HG03521 (cell line): ENCODE measurements around the gene IQGAP2.
"Not testable (repeated sequence)": the region's sequence is repeated elsewhere in the genome, so short reads cannot be mapped to it uniquely, and the experiment has no call there.

Experiments used
- ATAC-seq: cut with Tn5 transposase; IDR thresholded peaks from one replicate; pipeline ENCODE4 v1.9.1; 2021; ENCODE audit warnings: mild to moderate bottlenecking, moderate library complexity; ENCODE audit not compliant: unreplicated experiment

Gene IQGAP2

DNA sequence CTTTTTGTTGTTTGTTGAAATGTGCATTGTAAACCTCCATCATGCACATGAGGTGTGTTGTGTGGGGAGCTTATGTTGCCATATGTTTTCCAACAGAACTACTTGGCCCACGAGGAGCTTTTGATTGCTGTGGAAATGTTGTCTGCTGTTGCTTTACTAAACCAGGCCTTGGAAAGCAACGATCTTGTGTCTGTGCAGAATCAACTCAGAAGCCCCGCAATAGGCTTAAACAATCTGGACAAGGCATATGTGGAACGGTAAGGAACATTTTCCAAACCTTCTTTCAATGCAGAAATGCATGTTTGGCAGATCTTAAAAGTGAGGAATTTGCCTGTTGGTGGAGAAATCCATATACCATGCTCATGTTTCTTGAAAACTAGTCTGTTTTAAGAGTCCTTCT is 197.6 kb downstream of the IQGAP2 start:
- ATAC-seq, result no peak

DNA sequence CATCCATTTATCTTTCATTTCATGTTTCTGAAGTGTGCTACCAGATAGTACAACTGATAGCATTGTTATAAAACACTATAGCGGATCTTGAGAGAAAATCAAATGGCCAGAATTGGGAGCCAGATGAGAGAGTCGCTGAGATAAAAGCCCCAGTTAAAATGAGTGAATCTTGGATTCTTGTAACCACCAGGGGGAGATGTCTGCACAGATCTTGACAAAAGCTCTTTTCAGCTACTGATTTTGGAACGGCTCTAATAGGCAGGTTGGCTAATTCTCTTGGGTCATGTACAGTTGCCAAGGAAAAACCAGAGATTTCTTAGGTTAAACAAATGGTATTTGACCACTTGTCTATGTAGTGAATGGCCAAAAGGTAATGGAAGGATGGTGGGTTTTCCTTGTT is 198.4 kb downstream of the IQGAP2 start:
- no peak for ATAC-seq

DNA sequence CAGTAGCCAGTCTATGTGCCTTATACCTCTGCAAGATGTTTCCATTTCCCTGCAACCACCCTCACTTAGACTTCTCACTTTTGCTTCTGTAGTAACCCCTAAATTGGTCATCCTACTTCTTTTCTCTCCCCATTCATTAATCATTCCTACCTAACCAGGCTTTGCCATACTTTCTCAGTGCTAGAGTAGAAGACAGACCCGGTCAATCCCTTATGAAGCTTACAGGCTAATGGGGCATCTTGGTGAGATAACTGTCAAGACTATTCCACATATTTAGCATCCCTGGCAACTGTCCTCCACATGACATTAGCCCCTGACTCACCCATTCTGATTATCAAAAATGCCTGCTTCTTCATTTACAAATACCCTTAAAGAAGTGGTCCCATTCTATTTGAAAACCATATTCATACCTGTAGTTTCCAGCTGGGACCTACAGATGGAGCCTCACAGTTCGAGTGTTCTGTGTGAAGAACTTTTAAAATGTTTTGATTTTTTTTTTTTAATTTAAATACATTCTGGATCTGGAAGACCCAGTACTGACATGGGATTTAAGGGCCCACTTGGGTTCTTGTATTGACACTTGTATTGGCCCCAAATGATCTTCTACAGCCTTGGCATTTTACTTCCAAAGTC is 199.1 kb downstream of the IQGAP2 start:
- no peak for ATAC-seq

DNA sequence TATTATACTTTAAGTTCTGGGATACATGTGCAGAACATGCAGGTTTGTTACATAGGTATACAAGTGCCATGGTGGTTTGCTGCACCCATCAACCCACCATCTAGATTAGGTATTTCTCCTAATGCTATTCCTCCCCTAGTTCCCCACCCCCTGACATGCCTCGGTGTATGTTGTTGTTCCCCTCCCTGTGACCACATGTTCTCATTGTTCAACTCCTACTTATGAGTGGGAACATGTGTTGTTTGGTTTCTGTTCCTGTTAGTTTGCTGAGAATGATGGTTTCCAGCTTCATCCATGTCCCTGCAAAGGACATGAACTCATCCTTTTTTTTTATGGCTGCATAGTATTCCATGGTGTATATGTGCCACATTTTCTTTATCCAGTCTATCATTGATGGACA is 200.9 kb downstream of the IQGAP2 start:
- not testable (repeated sequence) for ATAC-seq

DNA sequence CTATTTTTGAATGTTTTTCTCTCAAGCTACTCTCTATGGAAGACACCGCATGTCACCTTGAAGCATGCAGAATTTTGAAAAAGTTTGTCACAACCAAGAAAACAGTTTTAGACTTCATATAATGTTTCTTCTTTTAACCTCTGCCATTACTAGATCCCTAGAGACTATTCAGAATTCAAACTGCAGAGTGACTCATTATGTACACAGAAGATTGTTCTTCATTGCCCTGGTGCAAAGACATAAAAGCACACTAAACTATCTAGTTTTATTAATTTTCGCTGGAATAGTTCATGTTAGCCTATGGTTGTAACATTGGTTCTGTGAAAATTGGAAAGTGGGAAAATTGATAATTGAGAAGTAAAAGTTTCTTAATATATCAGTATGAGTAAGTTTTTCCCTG is 201.8 kb downstream of the IQGAP2 start:
- ATAC-seq, result no peak

DNA sequence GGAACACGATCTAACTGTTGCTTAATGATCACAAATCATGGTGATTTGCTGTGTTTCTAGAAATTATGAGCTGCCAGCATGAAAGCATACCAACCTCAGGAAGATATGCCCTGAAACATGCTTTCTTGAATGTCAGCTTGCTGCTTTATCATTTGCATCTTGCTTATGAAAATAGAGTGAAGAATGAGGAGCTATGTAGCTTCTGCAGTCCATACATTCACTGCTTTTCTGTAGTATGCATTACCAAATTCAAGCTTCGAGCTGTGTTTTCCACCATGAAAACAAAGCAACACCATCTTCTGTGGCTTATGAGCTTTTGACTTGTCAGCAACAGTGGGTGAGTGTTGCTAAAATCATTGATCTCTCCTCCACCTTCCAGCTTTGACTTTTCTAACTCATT is 203.6 kb downstream of the IQGAP2 start:
- no peak for ATAC-seq

DNA sequence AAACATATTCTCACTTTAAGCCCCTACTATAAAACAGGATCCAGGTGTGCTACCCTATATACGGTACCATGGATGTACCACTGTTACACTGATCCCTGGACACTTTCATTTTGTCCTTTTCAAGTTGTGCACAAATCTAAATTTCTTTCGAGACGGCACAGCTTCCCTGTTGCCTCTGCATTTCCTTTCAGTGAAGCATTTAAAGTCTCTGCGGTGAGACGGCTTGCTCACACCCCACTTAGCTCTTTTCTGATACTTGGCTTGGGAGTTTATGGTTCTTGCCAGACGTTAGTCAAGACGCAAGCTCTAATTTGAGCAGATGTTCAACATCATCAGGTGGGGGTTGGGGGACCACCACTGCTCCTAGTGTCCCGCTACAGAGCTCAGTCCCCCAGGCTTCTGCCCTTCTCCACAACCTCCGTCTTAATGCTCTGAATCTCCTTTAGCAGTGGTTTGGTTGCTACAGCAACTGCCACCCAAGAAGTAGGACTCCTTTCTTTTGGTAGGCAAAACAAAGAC is 204.3 kb downstream of the IQGAP2 start:
- ATAC-seq, result no peak

DNA sequence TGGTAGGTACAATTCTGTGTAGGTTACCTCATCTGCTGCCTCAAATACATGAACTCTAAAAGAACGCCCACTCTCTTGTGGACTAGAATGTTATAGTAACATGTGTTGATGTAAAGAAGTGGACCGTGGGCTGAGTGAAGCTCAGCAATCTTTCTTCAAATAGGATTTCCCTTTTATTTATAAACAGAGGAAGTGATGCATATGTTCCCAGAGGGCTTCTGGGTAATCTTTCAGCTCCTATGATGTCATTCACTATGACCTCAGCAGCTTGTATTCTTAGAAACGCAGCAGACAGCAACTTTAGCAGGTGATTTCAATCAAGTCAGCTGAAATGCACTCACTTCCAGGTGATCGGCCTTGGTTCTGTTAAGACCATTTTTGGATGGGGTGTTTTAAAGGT is 205.7 kb downstream of the IQGAP2 start:
- no peak for ATAC-seq

DNA sequence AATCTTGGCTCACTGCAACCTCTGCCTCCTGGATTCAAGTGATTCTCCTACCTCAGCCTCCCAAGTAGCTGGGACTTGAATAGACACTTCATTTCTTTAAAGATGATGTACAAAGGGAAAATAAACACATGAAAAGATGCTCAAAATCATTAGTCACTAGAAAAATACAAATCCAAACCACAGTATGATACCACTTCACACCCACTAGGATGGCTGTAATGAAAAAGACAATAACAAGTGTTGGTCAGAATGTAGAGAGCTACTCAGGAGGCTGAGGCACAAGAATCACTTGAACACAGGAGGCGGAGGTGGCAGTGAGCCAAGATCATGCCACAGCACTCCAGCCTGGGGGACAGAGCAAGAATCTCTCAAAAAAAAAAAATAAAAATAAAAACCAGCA is 207.1 kb downstream of the IQGAP2 start:
- no peak for ATAC-seq

DNA sequence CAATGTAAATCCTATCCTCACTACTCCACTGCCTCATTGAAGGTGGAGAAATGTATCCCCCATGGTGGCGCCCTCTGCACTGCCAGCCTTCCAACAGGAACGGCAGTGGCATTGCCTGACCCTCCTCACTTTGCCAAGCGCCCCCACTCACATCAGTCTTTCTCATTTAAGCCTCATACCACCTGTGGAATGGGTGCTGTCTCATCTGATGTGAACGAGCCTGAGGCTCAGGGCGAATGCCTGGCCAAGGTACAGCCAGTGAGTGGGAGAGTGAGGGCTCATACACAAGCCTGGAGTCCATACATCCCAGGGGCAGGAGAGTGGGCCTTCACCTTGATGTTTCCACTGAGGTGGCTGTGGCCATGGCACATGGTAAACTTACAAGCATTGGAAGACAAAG is 209.9 kb downstream of the IQGAP2 start:
- no peak for ATAC-seq

DNA sequence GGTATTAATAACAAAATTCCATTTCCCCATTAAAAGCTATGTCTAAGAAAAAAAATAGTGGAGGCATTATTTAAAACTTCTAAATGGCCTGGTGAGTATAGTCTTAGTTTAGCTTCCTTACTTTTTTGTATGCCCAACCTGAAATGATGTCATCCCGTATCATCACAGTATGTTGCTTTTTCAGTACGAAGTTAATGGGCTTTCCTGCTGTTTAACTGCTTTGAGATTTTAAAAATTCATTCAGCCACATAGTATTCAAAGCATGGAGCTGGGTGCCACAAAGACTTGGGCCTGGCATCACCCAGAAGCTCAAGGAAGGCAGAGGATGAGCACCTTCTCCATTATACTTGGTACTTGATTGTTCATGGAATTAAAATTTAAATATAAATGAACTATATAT is 212.7 kb downstream of the IQGAP2 start:
- no peak for ATAC-seq

DNA sequence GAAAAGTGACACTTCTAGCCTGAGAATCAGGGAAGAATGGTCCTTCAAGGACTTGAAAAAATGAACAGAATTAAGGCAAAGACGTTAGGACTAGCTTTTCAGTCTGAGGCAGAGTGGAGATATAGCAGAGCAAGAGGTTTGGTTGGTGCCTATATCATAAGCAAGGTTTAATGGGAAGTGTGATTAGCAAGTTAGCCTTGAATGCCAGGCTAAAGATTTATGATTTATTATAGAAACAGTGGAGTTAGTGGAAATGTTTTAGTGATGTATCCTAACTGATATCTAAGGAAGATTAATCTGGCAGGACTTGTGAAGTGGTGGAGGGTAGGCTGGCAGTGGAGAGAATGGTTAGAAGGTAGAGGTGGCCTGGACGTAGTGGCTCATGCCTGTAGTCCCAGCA is 213.1 kb downstream of the IQGAP2 start:
- no peak for ATAC-seq

DNA sequence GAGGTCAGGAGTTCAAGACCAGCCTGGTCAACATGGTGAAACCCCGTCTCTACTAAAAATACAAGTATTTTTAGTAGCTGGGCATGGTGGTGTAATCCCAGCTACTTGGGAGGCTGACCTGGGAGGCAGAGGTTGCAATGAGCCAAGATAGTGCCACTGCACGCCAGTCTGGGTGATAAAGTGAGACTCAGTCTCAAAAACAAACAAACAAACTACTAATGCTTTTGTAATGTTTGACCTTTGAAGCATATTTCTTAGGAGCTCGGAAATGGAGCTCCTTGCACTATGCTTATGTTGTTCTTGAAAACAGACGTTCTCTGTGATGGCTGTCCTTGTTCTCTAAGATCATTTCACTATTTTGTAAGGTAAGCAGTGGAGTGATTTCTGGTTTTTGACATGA is 214.1 kb downstream of the IQGAP2 start:
- ATAC-seq, result no peak

DNA sequence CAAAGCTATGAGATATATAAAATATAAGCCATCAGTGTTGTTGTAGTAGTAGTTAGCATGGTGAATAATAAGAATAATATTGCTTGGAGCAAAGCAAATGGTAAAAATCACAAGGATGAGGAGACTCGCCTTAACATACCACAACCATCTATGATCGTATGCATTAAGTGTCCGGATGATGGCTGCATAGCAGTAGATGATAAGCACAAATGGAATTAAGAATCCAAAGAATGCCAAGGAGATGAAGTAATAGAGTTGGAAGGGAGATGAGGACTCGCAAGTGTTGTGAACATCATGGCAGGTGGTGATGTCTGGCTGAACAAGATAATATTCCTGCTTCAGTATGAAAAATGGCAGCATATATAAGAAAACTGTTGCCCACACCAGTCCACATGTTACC is 214.6 kb downstream of the IQGAP2 start:
- ATAC-seq, result no peak

DNA sequence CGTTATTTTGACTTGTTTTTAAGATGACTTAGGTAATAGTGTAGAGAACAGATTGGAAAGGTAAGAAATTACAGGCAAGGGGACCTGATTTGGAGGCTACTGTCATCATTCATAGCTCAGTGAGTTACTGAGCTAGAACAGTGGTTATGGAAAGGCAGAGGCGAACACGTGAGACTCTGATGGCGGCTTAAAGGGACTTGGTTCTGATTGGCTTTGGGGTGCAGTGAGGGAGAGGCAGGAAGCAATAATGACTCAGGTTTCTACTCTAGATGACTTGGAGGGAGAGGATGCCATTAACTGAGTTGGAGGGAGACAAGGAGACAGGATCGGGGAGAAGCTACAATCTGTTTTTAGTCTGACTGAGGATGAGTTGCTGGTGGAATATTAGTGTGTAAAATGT is 217.1 kb downstream of the IQGAP2 start:
- ATAC-seq, result no peak

DNA sequence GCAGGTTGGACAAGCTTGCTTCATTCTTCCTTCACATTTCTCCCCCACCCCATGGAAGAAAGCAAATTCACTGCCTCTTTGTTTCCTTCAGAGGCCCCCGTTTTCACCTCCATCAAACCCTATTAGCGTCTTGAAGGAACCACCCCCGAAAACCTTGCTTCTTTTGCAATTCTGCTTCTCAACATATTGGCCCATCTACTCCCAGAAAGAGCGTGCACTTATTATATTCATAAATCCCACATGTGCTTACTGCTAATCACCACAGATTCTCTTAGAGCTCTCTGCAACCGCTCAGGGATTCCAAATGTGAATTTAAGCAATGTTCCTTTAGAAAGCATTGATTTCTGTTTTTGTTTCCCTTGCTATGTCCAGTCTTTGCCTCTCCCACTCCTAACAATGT is 219.0 kb downstream of the IQGAP2 start:
- no peak for ATAC-seq

DNA sequence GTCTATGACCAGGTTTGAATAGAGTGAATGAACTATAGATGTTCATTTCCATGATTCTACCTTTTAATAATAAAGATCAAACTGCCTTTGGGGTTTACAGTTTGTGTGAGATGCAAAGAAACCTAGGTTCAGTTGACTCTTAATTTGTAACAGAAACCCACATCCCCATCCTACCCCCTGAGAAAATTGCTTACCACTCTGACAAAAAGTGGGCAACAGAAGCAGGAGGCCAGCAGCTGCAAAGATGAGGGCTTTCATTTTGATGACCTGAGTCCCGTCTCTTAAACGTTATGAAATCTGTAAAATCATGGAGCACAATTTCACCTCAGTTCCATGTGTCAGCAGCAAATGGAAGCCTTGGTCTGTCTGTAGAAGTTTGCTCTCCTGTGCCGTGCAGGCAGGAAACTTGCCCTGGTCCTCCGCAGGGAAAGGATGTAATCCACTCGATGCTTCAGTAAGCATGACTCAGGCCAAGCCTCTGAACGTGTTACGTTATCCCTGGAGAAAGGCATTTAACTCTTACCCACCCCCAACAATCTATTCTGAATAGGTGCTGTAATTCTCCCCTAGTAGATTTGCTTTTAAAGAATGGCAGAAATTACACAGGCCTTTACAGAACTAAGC is 220.0 kb downstream of the IQGAP2 start, which contains the start of gene F2RL2:
Gene F2RL2, minus strand, starts transcription at position 431 of the 624 bp plus-strand sequence. Its CDS starts 173 bp downstream, at position 258.
- ATAC-seq, result no peak

DNA sequence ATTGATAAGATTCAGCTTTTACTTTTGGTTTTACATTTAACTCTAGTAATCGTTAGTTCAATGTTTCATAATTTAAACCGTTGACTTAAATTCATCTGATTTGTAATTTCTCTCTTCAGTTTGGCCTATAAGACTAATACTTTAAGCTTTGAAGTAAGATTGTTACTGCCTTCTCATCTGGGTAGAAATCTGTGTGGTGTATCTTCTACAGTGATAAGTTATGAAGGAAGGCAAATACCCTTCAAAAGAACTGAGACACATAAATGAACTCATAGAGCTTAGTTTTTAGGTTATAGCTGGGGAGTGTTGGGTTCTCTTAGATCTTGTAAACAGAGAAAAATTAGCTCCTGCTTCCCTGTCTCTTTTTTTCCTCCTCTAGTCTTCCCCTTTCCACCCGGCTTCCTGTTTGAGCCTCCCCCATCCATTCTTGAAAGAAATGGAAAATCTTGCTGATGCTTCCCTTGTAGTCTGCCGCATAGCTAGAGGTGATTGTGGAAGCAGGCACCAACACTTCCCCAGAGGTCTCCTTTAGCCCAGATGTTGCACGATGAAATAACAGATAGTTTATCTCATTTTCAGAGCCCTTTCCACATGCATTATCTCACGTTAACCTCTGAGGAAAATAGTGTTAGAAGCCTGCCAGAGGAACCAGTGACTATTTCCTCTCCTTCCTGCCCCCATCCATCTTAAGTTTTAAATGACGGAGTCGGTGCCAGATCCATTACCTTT is 222.2 kb downstream of the IQGAP2 start:
- ATAC-seq, result no peak

DNA sequence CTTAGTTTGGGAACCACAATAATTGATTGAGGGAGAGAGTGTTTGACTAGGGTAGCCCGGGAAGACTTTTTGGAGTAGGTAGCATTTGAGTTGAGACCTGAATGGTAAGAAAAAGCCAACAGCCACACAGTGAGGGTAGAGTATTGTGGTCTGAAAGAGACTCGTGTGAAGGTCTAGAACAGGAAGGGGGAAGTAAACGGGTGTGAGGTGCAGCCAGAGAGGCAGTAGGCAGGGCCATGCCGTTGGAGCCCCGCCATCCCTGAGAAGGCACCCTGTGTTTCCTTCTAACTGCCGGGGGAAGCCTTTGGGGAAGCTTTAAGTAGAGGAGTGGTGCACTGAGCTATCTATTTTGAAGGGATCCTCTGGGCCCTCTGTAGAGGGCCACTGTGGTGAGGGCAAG is 223.7 kb downstream of the IQGAP2 start:
- ATAC-seq, result no peak

DNA sequence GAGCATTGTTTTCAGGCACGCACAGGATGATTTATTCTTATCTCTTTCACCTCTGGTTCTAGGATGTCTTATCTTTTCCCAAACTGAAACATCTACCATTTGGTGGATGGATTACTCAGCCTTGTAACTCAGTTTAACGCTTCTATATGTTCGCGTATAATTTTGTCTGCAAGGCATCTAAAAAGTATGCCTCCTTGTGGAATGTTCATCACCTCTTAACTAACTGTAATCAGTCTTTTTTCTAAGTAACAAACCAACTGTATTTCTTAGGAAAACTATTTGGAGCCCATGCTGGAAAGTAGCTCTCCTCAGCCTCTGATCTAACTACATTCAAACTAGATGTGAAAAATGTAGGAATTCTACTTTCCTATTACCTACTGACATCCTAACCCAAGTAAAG is 231.6 kb downstream of the IQGAP2 start:
- ATAC-seq, result no peak

DNA sequence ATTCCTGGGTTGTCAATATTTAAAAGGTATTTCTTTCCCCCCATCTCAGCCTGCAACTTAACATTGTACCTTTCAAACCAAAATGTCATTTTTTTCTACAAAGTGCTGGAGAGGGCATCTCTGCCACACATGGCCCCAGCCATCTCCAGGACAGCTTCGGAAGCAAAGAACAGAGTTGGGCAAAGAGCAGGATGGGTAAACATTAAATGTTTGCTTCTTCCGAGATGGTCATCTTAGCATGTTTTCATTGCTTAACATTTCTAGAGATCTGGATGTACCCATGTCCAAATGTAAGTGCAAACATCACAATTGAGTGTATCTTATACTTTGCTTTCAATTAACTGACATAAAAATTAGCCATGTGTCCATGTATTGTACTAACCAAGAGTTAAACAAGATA is 234.4 kb downstream of the IQGAP2 start:
- ATAC-seq, result no peak

DNA sequence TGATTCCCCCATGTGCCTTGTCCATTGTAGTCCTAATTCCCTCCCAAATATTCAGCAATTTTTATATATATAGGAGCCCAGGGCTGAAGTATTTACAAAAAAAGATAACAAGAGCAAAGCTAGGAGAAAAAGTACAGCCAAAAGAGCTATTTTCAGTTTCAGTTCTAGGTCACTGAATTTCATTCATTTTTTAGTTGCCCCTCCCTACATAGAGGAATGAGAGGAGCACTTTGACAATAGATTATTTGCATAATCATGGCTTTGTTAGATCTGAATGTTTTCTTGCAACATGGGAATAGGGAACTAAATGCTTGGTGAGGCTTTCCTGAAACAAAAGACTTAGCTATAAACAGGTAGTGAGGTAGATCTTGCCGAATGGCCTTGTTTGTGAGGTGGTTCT is 235.4 kb downstream of the IQGAP2 start:
- ATAC-seq, result peak; percentile 48
